Measurements from ENCODE around the gene EMC7.
"Not testable (repeated sequence)": the region's sequence is repeated elsewhere in the genome, so short reads cannot be mapped to it uniquely, and the experiment has no call there.

Gene EMC7

DNA sequence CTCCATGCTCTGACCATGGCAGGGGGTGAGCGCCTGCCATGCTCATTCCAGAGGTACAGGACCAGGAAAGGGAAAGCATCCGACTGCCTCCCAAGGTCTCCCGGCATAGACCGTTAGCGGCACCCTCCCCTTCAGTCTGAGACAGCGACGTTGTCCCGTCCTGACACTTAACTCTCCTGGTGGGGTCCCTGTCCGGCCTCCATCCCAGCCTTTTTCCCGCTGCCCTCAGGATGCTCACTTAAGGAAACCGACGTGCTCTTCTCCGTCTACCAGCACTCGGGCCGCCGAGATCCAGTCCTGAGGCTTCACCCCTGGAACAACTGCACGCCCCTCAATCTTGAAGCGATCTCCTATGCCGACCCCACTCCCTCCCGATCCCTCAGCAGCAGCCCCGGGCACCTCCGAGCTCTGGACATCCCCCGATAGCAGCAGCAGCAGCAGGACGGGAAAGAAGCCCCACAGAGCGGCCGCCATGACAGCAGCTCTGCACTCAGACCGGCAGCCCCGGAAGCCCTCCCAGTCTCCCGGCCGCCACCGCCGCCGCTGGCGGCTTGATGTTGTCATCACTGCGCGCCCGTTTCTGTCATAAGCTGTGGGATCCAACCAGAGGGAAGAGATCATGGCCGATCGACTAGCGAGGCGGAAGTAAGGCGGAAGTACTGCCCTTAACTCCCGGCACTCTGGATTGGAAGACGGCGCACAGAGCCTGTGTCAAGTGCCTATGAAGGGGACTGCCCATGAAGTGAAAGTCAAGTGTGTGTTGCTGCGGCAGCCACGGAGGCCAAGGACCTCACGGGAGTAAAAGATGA, at the start of gene EMC7, which contains the start of gene PGBD4:
EMC7 (minus strand) TSS at position 497 of the 809 bp plus-strand sequence; CDS start at position 474, 23 bp downstream.
PGBD4 (plus strand) TSS at position 718 of the 809 bp plus-strand sequence. CDS start 449 bp downstream, outside the sequence.
- peak; percentile 99 for DNase-seq (ENCODE audit: low read depth)

- no peak for DNase-seq (ENCODE audit: low read depth)
These were observed 45.9 kb upstream of the EMC7 start for GRCh38 chr15:34147371-34148140.

DNA sequence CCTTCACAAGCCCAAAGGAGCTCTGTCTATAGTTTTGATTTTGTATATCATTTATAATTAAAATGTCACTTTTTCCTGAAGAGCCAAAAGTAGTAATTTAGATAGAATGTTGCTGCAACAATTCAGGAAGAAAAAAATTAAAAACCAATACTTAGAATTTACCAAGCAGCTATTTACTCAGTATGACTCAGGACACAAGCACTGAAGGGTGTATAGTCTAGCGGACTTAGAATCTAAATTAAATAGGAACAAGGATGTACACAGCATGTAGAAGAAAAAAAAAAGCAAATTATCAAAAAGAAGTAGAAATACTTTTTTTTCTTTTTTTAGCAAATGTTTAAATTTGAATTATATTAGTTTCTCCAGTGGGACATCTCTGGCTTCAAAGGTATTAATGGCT, 31.8 kb upstream of the EMC7 start:
- no peak for DNase-seq (ENCODE audit: low read depth)

GRCh38 chr15:34132881-34133280, 31.2 kb upstream of the EMC7 start:
- DNase-seq (ENCODE audit: low read depth), result no peak

DNA sequence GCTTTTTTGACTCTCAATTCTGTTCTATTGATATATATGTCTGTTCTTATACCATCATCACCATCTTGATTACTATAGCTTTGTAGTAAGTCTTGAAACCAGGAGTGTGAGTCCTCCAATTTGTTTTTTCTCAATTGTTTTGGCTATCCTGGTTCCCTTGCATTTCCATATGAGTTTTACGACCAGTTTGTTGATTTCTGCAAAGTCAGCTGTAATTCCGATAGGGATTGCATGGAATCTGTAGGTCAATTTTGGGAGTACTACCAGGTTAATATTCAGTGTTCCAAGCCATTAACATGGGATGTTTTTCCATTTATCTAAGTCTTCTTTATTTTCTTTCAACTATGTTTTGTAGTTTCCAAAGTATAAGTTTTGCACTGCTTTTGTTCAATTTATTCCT, 27.2 kb upstream of the EMC7 start:
- DNase-seq (ENCODE audit: low read depth), result no peak

- no peak for DNase-seq (ENCODE audit: low read depth)
These were observed 24.9 kb upstream of the EMC7 start for GRCh38 chr15:34126522-34126921.

DNA sequence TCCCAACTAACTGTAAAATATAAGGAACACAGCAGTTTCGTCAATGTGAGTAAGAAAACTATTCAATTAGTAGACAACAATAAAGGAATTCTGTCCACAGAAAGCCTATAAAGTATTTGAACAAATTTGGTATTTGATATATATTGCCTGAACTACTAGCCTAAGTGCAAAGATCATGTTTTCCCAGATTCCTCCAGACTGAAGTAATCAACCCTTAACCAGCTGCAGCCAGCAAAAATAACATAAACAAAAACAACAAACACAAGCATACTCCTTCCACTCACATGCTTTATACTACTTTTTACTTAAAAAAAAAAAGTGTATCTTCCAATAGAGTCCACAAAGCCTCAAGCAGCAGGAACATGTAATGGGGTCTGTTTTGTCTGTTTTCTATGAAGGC, 24.3 kb upstream of the EMC7 start:
- DNase-seq (ENCODE audit: low read depth), result no peak

- no peak for DNase-seq (ENCODE audit: low read depth)
These were observed 23.0 kb upstream of the EMC7 start for GRCh38 chr15:34124651-34125050.

DNA sequence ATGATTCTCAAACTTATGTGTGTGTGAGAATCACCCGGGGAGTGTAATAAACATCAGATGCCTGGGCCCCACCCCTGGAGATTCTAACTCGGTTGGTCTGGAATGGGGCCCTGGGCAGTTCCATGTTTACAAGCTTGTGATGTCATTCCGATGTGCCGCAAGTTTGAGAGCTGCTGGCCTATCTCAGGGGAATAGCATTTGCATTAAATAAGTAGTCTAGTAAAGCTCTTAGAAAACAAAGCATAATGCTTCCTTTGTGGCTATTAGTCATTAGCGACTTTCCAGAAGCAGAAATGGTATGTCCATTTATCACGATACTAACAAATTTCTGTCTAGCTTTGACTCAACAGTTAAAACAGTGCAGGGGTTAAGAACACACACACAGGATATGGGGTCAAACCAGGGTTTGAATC, 21.1 kb upstream of the EMC7 start:
- no peak for DNase-seq (ENCODE audit: low read depth)

GRCh38 chr15:34121786-34122185, 20.1 kb upstream of the EMC7 start:
- not testable (repeated sequence) for DNase-seq (ENCODE audit: low read depth)

- not testable (repeated sequence) for DNase-seq (ENCODE audit: low read depth)
These were observed 18.8 kb upstream of the EMC7 start for GRCh38 chr15:34120420-34120819.

- DNase-seq (ENCODE audit: low read depth), result no peak
These were observed 17.6 kb upstream of the EMC7 start for GRCh38 chr15:34119291-34119690.

DNA sequence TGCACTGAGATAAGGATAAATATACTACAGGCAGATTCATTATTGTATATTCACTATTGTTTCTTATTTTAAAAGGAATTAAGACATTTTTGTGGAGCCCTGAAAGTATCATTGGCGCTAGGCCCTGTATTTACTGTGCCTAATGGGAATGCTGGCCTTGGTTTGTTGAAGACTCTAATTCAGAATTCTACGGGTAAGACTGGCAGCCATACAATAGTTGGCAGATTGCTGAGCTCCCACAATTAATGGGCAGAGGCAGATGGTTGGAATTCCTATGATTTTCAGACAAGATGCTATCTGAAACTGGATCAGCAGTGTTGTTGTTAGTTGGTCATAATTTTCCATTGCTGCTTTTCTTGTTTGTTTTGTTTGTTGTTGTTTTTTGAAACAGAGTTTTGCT, 15.0 kb upstream of the EMC7 start:
- DNase-seq (ENCODE audit: low read depth), result no peak

- DNase-seq (ENCODE audit: low read depth), result no peak
These were observed 13.1 kb upstream of the EMC7 start for GRCh38 chr15:34114739-34115138.

DNA sequence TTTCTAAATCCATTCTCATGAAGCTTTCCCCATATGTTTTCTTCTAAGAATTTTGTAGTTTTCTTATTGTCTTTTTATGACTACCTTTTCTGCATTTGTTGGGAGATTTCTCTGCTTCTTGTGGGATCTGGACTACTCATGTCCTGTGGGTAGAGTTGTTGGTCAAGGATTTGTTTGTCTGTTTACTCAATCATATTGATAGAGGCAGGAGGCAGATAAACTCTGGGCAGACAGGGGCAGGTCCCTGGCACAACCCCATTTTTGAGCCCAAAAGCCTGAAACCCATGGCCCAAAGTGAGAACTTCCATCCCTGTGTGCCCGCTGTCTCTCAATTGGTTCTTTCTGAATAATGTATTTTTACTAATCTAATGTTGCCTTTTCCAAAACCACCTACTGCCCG, 12.6 kb upstream of the EMC7 start:
- DNase-seq (ENCODE audit: low read depth), result no peak

- no peak for DNase-seq (ENCODE audit: low read depth)
These were observed 9.8 kb upstream of the EMC7 start for GRCh38 chr15:34111488-34111887.

GRCh38 chr15:34109797-34110663, 8.4 kb upstream of the EMC7 start:
- DNase-seq (ENCODE audit: low read depth), result no peak

GRCh38 chr15:34107315-34107714, 5.7 kb upstream of the EMC7 start:
- DNase-seq (ENCODE audit: low read depth), result no peak

DNA sequence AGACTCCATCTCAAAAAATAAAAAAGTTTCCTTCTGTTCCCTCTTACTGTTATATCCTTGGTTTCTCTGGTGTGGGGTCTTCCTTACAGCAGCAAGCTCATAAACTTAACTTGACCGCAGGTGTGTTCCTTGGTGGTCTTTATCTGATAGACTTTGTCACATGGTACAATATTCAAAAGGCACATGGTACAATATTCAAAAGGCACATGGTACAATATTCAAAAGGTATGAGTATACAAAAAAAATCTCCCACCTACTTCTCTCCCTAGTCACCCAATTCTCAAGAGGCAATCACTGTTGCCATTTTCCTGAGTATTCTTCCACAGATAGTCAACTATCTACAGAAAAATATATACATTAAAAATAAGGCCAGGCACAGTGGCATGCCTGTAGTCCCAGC, 4.8 kb upstream of the EMC7 start:
- no peak for DNase-seq (ENCODE audit: low read depth)

GRCh38 chr15:34102175-34102925, 688 bp upstream of the EMC7 start:
- no peak for DNase-seq (ENCODE audit: low read depth)

GRCh38 chr15:34099914-34100313, 1.7 kb downstream of the EMC7 start:
- DNase-seq (ENCODE audit: low read depth), result no peak

- DNase-seq (ENCODE audit: low read depth), result no peak
These were observed 15.9 kb downstream of the EMC7 start for GRCh38 chr15:34085746-34086145.

Measured in stimulated activated CD8-positive, alpha-beta memory T cell treated with anti-CD3 and anti-CD28 coated beads, Interleukin-7, amount 100 ng/mL, for 24 hours (primary cell).